K562 (cell line): Measurements from ENCODE around the gene PRKD2. TPM values are rescaled to one million over a fixed set of nuclear protein-coding genes. Genes with fewer than 3 reads are reported as not detected.

Experiments used
- ATF7 ChIP-seq: fragments of 450-650 bp; IDR thresholded peaks from 2 replicates; pipeline ENCODE4 v1.7.1; 2014; ENCODE audit warnings: mild to moderate bottlenecking, moderate library complexity
- EZH2 ChIP-seq: IDR thresholded peaks from 2 replicates; pipeline ENCODE4 v1.6.1; 2012; ENCODE audit warnings: low read depth, mild to moderate bottlenecking, inconsistent platforms, low read length, borderline replicate concordance
- HCFC1 ChIP-seq: IDR thresholded peaks from 2 replicates; pipeline ENCODE4 v1.6.1; 2012; ENCODE audit warnings: low read depth, low read length, improper control_type of control experiment
- HINFP ChIP-seq: fragments of 450-650 bp; conservative IDR thresholded peaks from 2 replicates; pipeline ENCODE4 v1.6.1; 2016; ENCODE audit warnings: missing genetic modification characterization, low read depth, mild to moderate bottlenecking, control low read depth, missing compliant biosample characterization
- MAFK ChIP-seq: IDR thresholded peaks from 2 replicates; pipeline ENCODE4 v1.6.1; 2011; ENCODE audit warnings: low read length, improper control_type of control experiment
- MEIS2 ChIP-seq: fragments of 450-650 bp; IDR thresholded peaks from 2 replicates; pipeline ENCODE4 v1.6.1; 2014; ENCODE audit warnings: mild to moderate bottlenecking; ENCODE audit not compliant: partially characterized antibody
- MTA1 ChIP-seq: fragments of 450-650 bp; IDR thresholded peaks from 2 replicates; pipeline ENCODE4 v1.6.1; 2017; ENCODE audit warnings: borderline replicate concordance
- PTBP1 ChIP-seq: fragments of 200-400 bp; formaldehyde crosslinking; IDR thresholded peaks from 2 replicates; pipeline ENCODE4 v1.6.1; 2017; ENCODE audit warnings: low read depth, low read length
- RCOR1 ChIP-seq, 2 experiments: IDR thresholded peaks; 2 replicates each; pipeline ENCODE4 v1.6.1; 2012; ENCODE audit warnings: low read depth in 2 of 2, low read length in 2 of 2, borderline replicate concordance in 1 of 2, improper control_type of control experiment in 1 of 2
- RNF2 ChIP-seq: sonication (generic); IDR thresholded peaks from 2 replicates; pipeline ENCODE4 v1.6.1; 2016
- THAP12 ChIP-seq: fragments of 250-450 bp; sonication (Bioruptor Pico); IDR thresholded peaks from 2 replicates; pipeline ENCODE4 v1.9.0; 2021; ENCODE audit warnings: mild to moderate bottlenecking, inconsistent platforms
- VEZF1 ChIP-seq: fragments of 200-800 bp; sonication (Bioruptor generic); IDR thresholded peaks from 2 replicates; pipeline ENCODE4 v1.6.1; 2017; ENCODE audit warnings: missing genetic modification characterization, missing compliant biosample characterization
- ZBTB11 ChIP-seq, 3 experiments: fragments of 200-800 bp in 1 of 3; fragments of 250-450 bp in 1 of 3; fragments of 450-650 bp in 1 of 3; sonication (Bioruptor Pico) in 1 of 3; sonication (Bioruptor generic) in 1 of 3; formaldehyde crosslinking in 1 of 3; IDR thresholded peaks; 2 replicates each; pipeline versions ENCODE4 v1.6.1 to v1.8.0; 2016 to 2022; ENCODE audit warnings: mild to moderate bottlenecking in 2 of 3, missing genetic modification characterization in 2 of 3, missing compliant biosample characterization in 1 of 3, moderate library complexity in 1 of 3
- ZBTB7A ChIP-seq: IDR thresholded peaks from 2 replicates; pipeline ENCODE4 v1.6.1; 2011; ENCODE audit warnings: low read depth, mild to moderate bottlenecking, low read length, moderate library complexity, borderline replicate concordance; ENCODE audit not compliant: control insufficient read depth
- ZNF785 ChIP-seq: fragments of 250-450 bp; sonication (Bioruptor Pico); IDR thresholded peaks from 2 replicates; pipeline ENCODE4 v1.4.0; 2020; ENCODE audit warnings: mild to moderate bottlenecking
- polyA plus RNA-seq, 8 experiments: library from polyadenylated mRNA; depleted of rRNA in 4 of 8; stranded (reverse) in 5 of 8; unstranded in 3 of 8; fragments of >200 nt; fragmentation: Nextera tagmentation in 2 of 8; fragmentation: Illumina TruSeq in 1 of 8; extraction: Ambion mirVana in 2 of 8; extraction: Trizol in 1 of 8; gene quantifications; 2 replicates each; pipeline versions ENCODE4 v1.2.1 to v1.2.3, GENCODE V29; 2011 to 2014; ENCODE audit warnings: inconsistent platforms in 1 of 8, missing spikeins in 1 of 8
- total RNA-seq, 7 experiments: library from RNA; depleted of rRNA in 6 of 7; stranded (reverse); fragments of >200 nt in 6 of 7; fragmentation: Illumina TruSeq in 2 of 7; extraction: Trizol in 2 of 7; gene quantifications; 2 replicates each; pipeline versions ENCODE4 v1.2.1 to v1.2.3, GENCODE V29; 2011 to 2021; ENCODE audit warnings: low replicate concordance in 1 of 7
- TF ChIP-seq, protein P1 (sequence below), 2 experiments: IDR thresholded peaks; 2 replicates each; pipeline ENCODE4 v1.6.1; 2011; ENCODE audit warnings: borderline replicate concordance in 1 of 2, control low read depth in 1 of 2, low read depth in 1 of 2, low read length in 1 of 2, mild to moderate bottlenecking in 1 of 2, mixed read lengths in 1 of 2, moderate library complexity in 1 of 2; ENCODE audit not compliant: insufficient read depth in 1 of 2, insufficient read length in 1 of 2, poor library complexity in 1 of 2, severe bottlenecking in 1 of 2; ENCODE audit errors: extremely low read depth in 1 of 2

Gene PRKD2
- total and polyA plus RNA-seq, 9 of the 15 experiments (the other 6 are each of a cell fraction or from before 2014, with no cell fraction given): 1.8 to 60.0 (median 15.0) TPM

DNA sequence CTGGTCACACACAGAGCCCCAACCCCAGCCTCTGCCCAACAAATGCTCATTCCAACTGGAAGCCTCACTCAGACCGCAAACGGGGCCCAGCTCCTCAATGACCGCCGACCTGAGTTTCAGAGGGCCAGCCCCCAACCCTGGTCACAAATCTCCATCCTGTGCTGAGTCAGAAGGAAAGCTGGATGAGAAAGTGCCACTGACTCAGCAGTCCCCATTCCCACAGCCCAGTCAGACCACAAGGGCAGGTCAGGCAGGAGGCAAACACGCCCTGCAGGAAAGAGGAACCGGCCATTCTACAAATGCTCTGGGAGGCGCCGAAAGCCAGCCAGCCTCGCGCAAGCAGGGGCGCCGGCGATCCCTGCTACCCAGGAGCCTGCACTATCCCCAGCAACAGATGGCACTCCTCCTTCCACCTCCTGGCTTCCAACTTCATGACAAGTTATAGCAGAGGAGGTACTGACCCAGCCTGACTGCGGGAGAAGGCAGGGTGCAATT, 14.1 kb upstream of the PRKD2 start (continued):
- TF ChIP-seq ZBTB11 (CRISPR knock-in tag; IDR thresholded peaks at IDR 0.05) (peak in 1 of 3 experiments; percentile 64; a peak in 1 of 6 replicates), THAP12 (no peak), RCOR1 (IDR thresholded peaks at IDR 0.05; ENCODE audit: borderline replicate concordance in 1 of 2, low read depth in 2 of 2, low read length in 2 of 2) (peak in 1 of 2 experiments; percentile 75; a peak in 1 of 4 replicates), MEIS2 (peak; percentile 44), MTA1 (no peak), HCFC1 (peak; percentile 37; the same call in 1 of the 2 replicates), ATF7 (peak; percentile 73), VEZF1 (CRISPR knock-in tag) (peak; percentile 64), HINFP (tag) (no peak), ZNF785 (no peak), ZBTB7A (peak; percentile 31; the same call in 1 of the 2 replicates), MAFK (peak; percentile 94), RNF2 (peak; percentile 77), EZH2 (no peak), PTBP1 (0 out of 2 replicates have a peak, but pooled peaks have one; percentile 41)
- TF ChIP-seq, protein P1, sequence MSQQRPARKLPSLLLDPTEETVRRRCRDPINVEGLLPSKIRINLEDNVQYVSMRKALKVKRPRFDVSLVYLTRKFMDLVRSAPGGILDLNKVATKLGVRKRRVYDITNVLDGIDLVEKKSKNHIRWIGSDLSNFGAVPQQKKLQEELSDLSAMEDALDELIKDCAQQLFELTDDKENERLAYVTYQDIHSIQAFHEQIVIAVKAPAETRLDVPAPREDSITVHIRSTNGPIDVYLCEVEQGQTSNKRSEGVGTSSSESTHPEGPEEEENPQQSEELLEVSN (IDR thresholded peaks at IDR 0.05; ENCODE audit: borderline replicate concordance in 1 of 2, extremely low read depth in 1 of 2, insufficient read depth in 1 of 2, insufficient read length in 1 of 2, low read depth in 1 of 2, low read length in 1 of 2, poor library complexity in 1 of 2, severe bottlenecking in 1 of 2): peak in 1 of 2 experiments; percentile 49
